Spleen (tissue), 7 donors: Measurements from ENCODE around the gene EPHB4.

ENCODE experiments used
- CTCF ChIP-seq, 11 experiments: fragments of 200-600 bp in 7 of 11; fragments of 450-650 bp in 4 of 11; sonication (generic) in 4 of 11; IDR thresholded peaks in 8 of 11; conservative IDR thresholded peaks in 3 of 11; 1 replicate in 7 of 11; 2 replicates in 4 of 11; pipeline versions ENCODE4 v1.4.0 to v1.8.0; 2016 to 2021; ENCODE audit warnings: antibody characterized with exemption in 11 of 11, inconsistent platforms in 4 of 11, mild to moderate bottlenecking in 1 of 11
- POLR2AphosphoS5 ChIP-seq, 3 donors: sonication (generic); formaldehyde crosslinking; IDR thresholded peaks; one replicate each; pipeline ENCODE4 v1.5.1; 2017; ENCODE audit warnings: antibody characterized with exemption in 3 of 3
- donor health status: DM: no; HTN: no; CAD: no; lungs with moderate emphysema.
- donor health status: DM: no; HTN: no; CAD: no.
- donor health status: DM: no; HTN: no; CAD: no.

GRCh38 chr7:100817097-100817496, 10.2 kb downstream of the EPHB4 start:
- TF ChIP-seq CTCF (IDR thresholded peaks at IDR 0.05 in 8 of 11, conservative IDR thresholded peaks at IDR 0.05 in 3 of 11) (no peak), POLR2AphosphoS5 (IDR thresholded peaks at IDR 0.05) (peak in 2 of 3 donors; percentile 31 to 59)
